NAMALWA (cell line): Measurements from ENCODE around the gene ZNF471.

Experiments used
- DNase-seq: peaks from one replicate; pipeline ENCODE4 v3.0.0-alpha.2; 2015; ENCODE audit warnings: low spot score

Gene ZNF471

DNA sequence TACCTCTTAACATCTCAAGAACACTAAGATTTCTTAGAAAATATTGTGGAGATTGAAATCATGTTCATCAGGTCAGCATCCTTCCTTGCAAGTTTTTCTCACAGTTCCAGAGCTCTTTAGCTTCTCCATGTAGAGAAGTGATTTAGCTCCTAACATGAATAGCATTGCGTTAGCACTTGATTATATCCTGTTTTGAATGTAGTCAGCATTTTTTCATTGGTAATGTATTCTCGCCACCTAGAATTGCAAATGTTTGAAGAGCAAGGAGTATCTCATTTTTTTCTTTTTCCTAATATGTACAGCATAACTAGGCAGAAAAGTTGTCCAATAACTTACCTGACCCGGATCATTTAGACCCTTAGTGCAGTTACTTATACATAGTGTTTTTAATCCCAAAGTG, 66.3 kb downstream of the ZNF471 start:
- no peak for DNase-seq

DNA sequence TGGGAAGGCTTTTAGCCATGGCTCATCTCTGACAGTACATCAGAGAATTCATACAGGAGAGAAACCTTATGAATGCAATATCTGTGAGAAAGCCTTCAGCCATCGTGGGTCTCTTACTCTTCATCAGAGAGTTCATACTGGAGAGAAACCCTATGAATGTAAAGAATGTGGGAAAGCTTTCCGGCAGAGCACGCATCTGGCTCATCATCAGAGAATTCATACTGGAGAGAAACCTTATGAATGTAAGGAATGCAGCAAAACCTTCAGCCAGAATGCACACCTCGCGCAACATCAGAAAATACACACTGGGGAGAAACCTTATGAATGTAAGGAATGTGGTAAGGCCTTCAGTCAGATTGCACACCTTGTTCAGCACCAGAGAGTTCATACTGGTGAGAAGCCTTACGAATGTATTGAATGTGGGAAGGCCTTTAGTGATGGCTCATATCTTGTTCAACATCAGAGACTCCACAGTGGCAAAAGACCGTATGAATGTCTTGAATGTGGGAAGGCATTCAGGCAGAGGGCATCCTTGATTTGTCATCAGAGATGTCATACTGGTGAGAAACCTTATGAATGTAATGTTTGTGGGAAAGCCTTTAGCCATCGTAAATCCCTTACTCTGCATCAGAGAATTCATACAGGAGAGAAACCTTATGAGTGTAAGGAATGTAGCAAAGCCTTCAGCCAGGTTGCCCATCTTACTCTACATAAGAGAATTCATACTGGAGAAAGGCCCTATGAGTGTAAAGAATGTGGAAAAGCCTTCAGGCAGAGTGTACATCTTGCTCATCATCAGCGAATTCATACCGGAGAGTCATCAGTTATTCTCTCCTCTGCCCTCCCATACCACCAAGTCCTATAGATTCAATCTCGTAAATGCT, 70.3 kb downstream of the ZNF471 start:
- no peak for DNase-seq
